H1 (cell line): Measurements from ENCODE around the gene ASCC2. TPM values are rescaled to one million over a fixed set of nuclear protein-coding genes. Genes with fewer than 3 reads are reported as not detected.

Experiments
- CTCF ChIA-PET: fragments of 300-600 bp; sonication (Branson Sonifier 250); formaldehyde crosslinking; loops from one replicate; lab custom pipeline; 2021; ENCODE audit not compliant: partially characterized antibody; lab: Charles Lee
- POLR2A ChIA-PET: fragments of 300-600 bp; sonication (Branson Sonifier 250); formaldehyde crosslinking; loops from one replicate; lab custom pipeline; 2021; ENCODE audit warnings: inconsistent platforms; ENCODE audit not compliant: partially characterized antibody; lab: Charles Lee
- DNase-seq, 2 experiments: peaks; one replicate each; pipeline versions ENCODE4 v3.0.0 to v3.0.0-alpha.2; 2010 to 2022; ENCODE audit warnings: low spot score in 2 of 2, low read depth in 1 of 2, mixed read lengths in 1 of 2
- FAIRE-seq: peaks from 2 replicates; lab custom pipeline; 2011; peaks lifted over from hg19 to GRCh38; lab: Jason Lieb, UNC
- H2AFZ ChIP-seq: 2 replicates; pipeline ENCODE4 v1.8.1; 2012; ENCODE audit warnings: low read length, inconsistent platforms
- H2AK5ac ChIP-seq: 2 replicates; pipeline ENCODE4 v1.6.1; 2013; ENCODE audit warnings: low read depth, low read length
- H2BK120ac ChIP-seq: replicated peaks from 2 replicates; pipeline ENCODE3; 2013; ENCODE audit warnings: low read depth, low read length, inconsistent platforms
- H2BK12ac ChIP-seq: 2 replicates; pipeline ENCODE4 v1.6.1; 2013; ENCODE audit warnings: low read depth, low read length
- H2BK15ac ChIP-seq: 2 replicates; pipeline ENCODE4 v1.6.1; 2013; ENCODE audit warnings: low read length
- H2BK20ac ChIP-seq: 2 replicates; pipeline ENCODE4 v1.6.1; 2013; ENCODE audit warnings: low read length
- H2BK5ac ChIP-seq: 2 replicates; pipeline ENCODE4 v1.6.1; 2013; ENCODE audit warnings: low read depth, low read length
- H3K14ac ChIP-seq: 2 replicates; pipeline ENCODE4 v1.6.1; 2013; ENCODE audit warnings: inconsistent platforms; ENCODE audit not compliant: insufficient read length
- H3K18ac ChIP-seq: 2 replicates; pipeline ENCODE4 v1.6.1; 2013; ENCODE audit warnings: low read length; ENCODE audit errors: extremely low read depth
- H3K23ac ChIP-seq: 2 replicates; pipeline ENCODE4 v1.6.1; 2013; ENCODE audit warnings: inconsistent platforms; ENCODE audit not compliant: insufficient read length
- H3K23me2 ChIP-seq: 2 replicates; pipeline ENCODE4 v1.6.1; 2013; ENCODE audit warnings: low read depth, low read length
- H3K27ac ChIP-seq: 2 replicates; pipeline ENCODE4 v1.6.1; 2011; ENCODE audit warnings: low read depth, low read length, inconsistent platforms
- H3K27me3 ChIP-seq, 4 experiments: replicated peaks in 1 of 4; 1 replicate in 1 of 4; 2 replicates in 3 of 4; pipeline versions ENCODE4 v1.6.1 to v1.8.1; 2011 to 2013; ENCODE audit warnings: low read length in 3 of 4, mild to moderate bottlenecking in 3 of 4, inconsistent platforms in 2 of 4, mixed read lengths in 2 of 4, moderate library complexity in 1 of 4; ENCODE audit not compliant: control insufficient read depth in 3 of 4, insufficient read depth in 3 of 4; ENCODE audit errors: extremely low read depth in 1 of 4
- H3K36me3 ChIP-seq, 4 experiments: 2 replicates each; pipeline versions ENCODE4 v1.6.1 to v1.8.1; 2011 to 2013; ENCODE audit warnings: mild to moderate bottlenecking in 4 of 4, low read length in 3 of 4, moderate library complexity in 2 of 4, control low read depth in 1 of 4, inconsistent platforms in 1 of 4; ENCODE audit not compliant: insufficient read depth in 4 of 4, control insufficient read depth in 2 of 4
- H3K4ac ChIP-seq: replicated peaks from 2 replicates; pipeline ENCODE3; 2013; ENCODE audit warnings: low read length, low read depth, mixed read lengths, inconsistent platforms; ENCODE audit not compliant: insufficient read length
- H3K4me1 ChIP-seq, 4 experiments: replicated peaks in 1 of 4; 1 replicate in 1 of 4; 2 replicates in 3 of 4; pipeline versions ENCODE4 v1.6.1 to v1.8.1; 2011 to 2013; ENCODE audit warnings: low read length in 3 of 4, inconsistent platforms in 2 of 4, mixed read lengths in 1 of 4; ENCODE audit not compliant: insufficient read depth in 4 of 4, control insufficient read depth in 3 of 4
- H3K4me2 ChIP-seq, 2 experiments: 2 replicates each; pipeline versions ENCODE4 v1.6.1 to v1.8.1; 2011 to 2013; ENCODE audit warnings: low read depth in 2 of 2, low read length in 2 of 2, control low read depth in 1 of 2, inconsistent platforms in 1 of 2, mild to moderate bottlenecking in 1 of 2; ENCODE audit not compliant: insufficient read depth in 1 of 2
- H3K4me3 ChIP-seq, 4 experiments: fragments of 200-600, 300-600 bp in 1 of 4; sonication (generic), shearing (Covaris generic), sonication (Bioruptor Twin) in 1 of 4; 2 replicates each; pipeline versions ENCODE4 v1.5.1 to v1.8.1; 2011 to 2016; ENCODE audit warnings: low read length in 4 of 4, low read depth in 3 of 4, control low read depth in 2 of 4, inconsistent platforms in 2 of 4, mild to moderate bottlenecking in 2 of 4, mixed read lengths in 1 of 4, moderate library complexity in 1 of 4; ENCODE audit not compliant: insufficient read depth in 2 of 4; ENCODE audit errors: extremely low read depth in 1 of 4
- H3K56ac ChIP-seq: replicated peaks from 2 replicates; pipeline ENCODE3; 2013; ENCODE audit warnings: low read depth, mild to moderate bottlenecking, mixed read lengths, low read length, inconsistent platforms; ENCODE audit not compliant: insufficient read length
- H3K79me1 ChIP-seq: 2 replicates; pipeline ENCODE4 v1.6.1; 2013; ENCODE audit warnings: low read depth, low read length, control low read depth
- H3K79me2 ChIP-seq, 2 experiments: 2 replicates each; pipeline versions ENCODE4 v1.6.1 to v1.8.1; 2012 to 2013; ENCODE audit warnings: low read length in 2 of 2, mild to moderate bottlenecking in 2 of 2, inconsistent platforms in 1 of 2; ENCODE audit not compliant: insufficient read depth in 2 of 2, control insufficient read depth in 1 of 2
- H3K9ac ChIP-seq, 4 experiments: replicated peaks in 1 of 4; 1 replicate in 1 of 4; 2 replicates in 3 of 4; pipeline versions ENCODE4 v1.6.1 to v1.8.1; 2011 to 2013; ENCODE audit warnings: low read depth in 3 of 4, low read length in 3 of 4, control low read depth in 2 of 4, mild to moderate bottlenecking in 2 of 4, moderate library complexity in 2 of 4, inconsistent platforms in 1 of 4; ENCODE audit errors: extremely low read depth in 1 of 4
- H3K9me3 ChIP-seq, 2 experiments: 2 replicates each; pipeline versions ENCODE4 v1.6.1 to v1.8.1; 2012 to 2013; ENCODE audit warnings: mild to moderate bottlenecking in 2 of 2, moderate library complexity in 2 of 2, control low read depth in 1 of 2, inconsistent platforms in 1 of 2, low read depth in 1 of 2, low read length in 1 of 2, mixed read lengths in 1 of 2; ENCODE audit not compliant: insufficient read depth in 2 of 2
- H4K20me1 ChIP-seq, 2 experiments: replicated peaks in 1 of 2; 2 replicates each; pipeline versions ENCODE3 to v1.8.1; 2011 to 2013; ENCODE audit warnings: inconsistent platforms in 2 of 2, low read length in 2 of 2, mild to moderate bottlenecking in 1 of 2; ENCODE audit not compliant: insufficient read depth in 2 of 2, control insufficient read depth in 1 of 2
- H4K5ac ChIP-seq: 2 replicates; pipeline ENCODE4 v1.6.1; 2013; ENCODE audit warnings: low read length, low read depth, mixed read lengths, inconsistent platforms; ENCODE audit not compliant: insufficient read length
- H4K8ac ChIP-seq: 2 replicates; pipeline ENCODE4 v1.8.0; 2013; ENCODE audit warnings: mild to moderate bottlenecking, moderate library complexity, low read length, inconsistent platforms; ENCODE audit not compliant: insufficient read depth; ENCODE audit errors: extremely low read depth
- H4K91ac ChIP-seq: replicated peaks from 2 replicates; pipeline ENCODE3; 2013; ENCODE audit warnings: low read length, mixed read lengths, inconsistent platforms; ENCODE audit not compliant: insufficient read length
- MAFK ChIP-seq: IDR thresholded peaks from 2 replicates; pipeline ENCODE4 v1.6.1; 2012; ENCODE audit warnings: low read depth, mild to moderate bottlenecking, improper control_type of control experiment, low read length
- WGBS, 2 experiments: shearing (Covaris generic) in 1 of 2; methylation state at CpG; one replicate each; pipeline versions ENCODE4 v1.1.6 to v1.1.7; 2013 to 2015; ENCODE audit warnings: low lambda C conversion rate in 2 of 2, mixed read lengths in 2 of 2, inconsistent platforms in 1 of 2, low coverage in 1 of 2, missing lambda C conversion rate in 1 of 2; ENCODE audit not compliant: insufficient replicate concordance in 2 of 2, insufficient coverage in 1 of 2, insufficient read length in 1 of 2; ENCODE audit errors: extremely low coverage in 1 of 2, missing lambda C conversion rate in 1 of 2; 5-methylcytosine and 5-hydroxymethylcytosine counted together
- polyA plus RNA-seq, 7 experiments: library from polyadenylated mRNA; depleted of rRNA in 3 of 7; stranded (reverse) in 5 of 7; unstranded in 2 of 7; fragments of >200 nt in 5 of 7; fragments of 200-250 nt in 2 of 7; gene quantifications; 1 replicate in 5 of 7; 2 replicates in 1 of 7; 4 replicates in 1 of 7; pipeline versions ENCODE4 v1.2.1 to v1.2.3, GENCODE V29; 2011 to 2013; ENCODE audit warnings: missing spikeins in 2 of 7, mixed read lengths in 2 of 7
- total RNA-seq: library from RNA; stranded (reverse); fragmentation: NEBNext Ultra II Directional; extraction: Animal tissue kit (Norgen Biotek cat#: 25700); gene quantifications from 2 replicates; pipeline ENCODE4 v1.2.1, GENCODE V29; 2021

Gene ASCC2
- total and polyA plus RNA-seq, 2 of the 8 experiments (the other 6 are each of a cell fraction or from before 2014, with no cell fraction given) = 35.0 to 35.8 TPM

GRCh38 chr22:29816980-29817379 is 21.1 kb downstream of the ASCC2 start:
- H2BK120ac ChIP-seq = no peak overlapping the region
- no peak overlapping the region for H2AK5ac ChIP-seq
- H4K8ac ChIP-seq = no peak overlapping the region
- ChIA-PET CTCF (interaction anchor here (1.5 to 2.0 kb wide), 3 partner anchors 12 to 188 kb away, joined by 4 to 14 read pairs (median 4); no protein-coding TSS in a partner anchor), POLR2A (interaction anchor here (0.6 kb wide), 1 partner anchor 13 kb away, joined by 5 read pairs; no protein-coding TSS in a partner anchor)
- no peaks in the 10 kb centered on the region for H3K27me3 ChIP-seq
- H3K56ac ChIP-seq = no peak overlapping the region
- H3K23ac ChIP-seq = no peak overlapping the region
- H3K9ac ChIP-seq = no peak overlapping the region
- no peak overlapping the region for H2BK20ac ChIP-seq
- H3K4me3 ChIP-seq = no peak overlapping the region
- no peak overlapping the region for H2BK12ac ChIP-seq
- no peak overlapping the region for H3K4me2 ChIP-seq
- H3K18ac ChIP-seq = no peak overlapping the region
- H2BK15ac ChIP-seq = no peak overlapping the region
- no peak for DNase-seq
- no peaks in the 10 kb centered on the region for H3K4me1 ChIP-seq
- no peak overlapping the region for H4K91ac ChIP-seq
- H3K9me3 ChIP-seq = no peaks in the 10 kb centered on the region
- TF ChIP-seq MAFK = no peak
- no peaks in the 10 kb centered on the region for H3K79me2 ChIP-seq
- H2BK5ac ChIP-seq = no peak overlapping the region
- H3K79me1 ChIP-seq = no peaks in the 10 kb centered on the region
- H3K14ac ChIP-seq = no peak overlapping the region
- no peaks in the 10 kb centered on the region for H3K23me2 ChIP-seq
- H3K4ac ChIP-seq = no peak overlapping the region
- H3K27ac ChIP-seq = no peak overlapping the region
- 96% methylated on average over 2 of the region's 2 CpGs; no CpG with 5 or more reads in 1 of the 2 experiments for WGBS, 2 experiments
- H3K36me3 ChIP-seq = peaks cover 3 to 36% (median 20%) of the 10 kb centered on the region in 4 experiments; a peak in 7 of 8 replicates
- no peak overlapping the region for H4K5ac ChIP-seq
- FAIRE-seq = no peak
- H4K20me1 ChIP-seq = peaks cover 0 to 3% of the 10 kb centered on the region in 2 experiments
- no peak overlapping the region for H2AFZ ChIP-seq
